WTC11 (cell line): ENCODE data around the gene SH3RF2. TPM values are rescaled to one million over a fixed set of nuclear protein-coding genes. Genes with fewer than 3 reads are reported as not detected.

Experiments
- ATAC-seq: fragments of 200-7000 bp; cut with Tn5 transposase; 2 replicates; pipeline ENCODE4 v1.10.0; 2021; ENCODE audit warnings: mild to moderate bottlenecking, moderate library complexity
- CTCF ChIA-PET: fragments of 300-600 bp; sonication (Branson Sonifier 250); formaldehyde crosslinking; loops from one replicate; lab custom pipeline; 2021; ENCODE audit warnings: antibody characterized with exemption; lab: Charles Lee
- POLR2A ChIA-PET: fragments of 350-600 bp; sonication (Branson Sonifier 250); formaldehyde crosslinking; loops from one replicate; lab custom pipeline; 2021; ENCODE audit warnings: antibody characterized with exemption; lab: Charles Lee
- DNase-seq: peaks from one replicate; pipeline ENCODE4 v3.0.0; 2021; ENCODE audit warnings: low spot score
- H3K27ac Mint-ChIP-seq: 2 replicates; pipeline ENCODE4 v1.8.0; 2021; ENCODE audit warnings: mixed read lengths
- H3K27me3 Mint-ChIP-seq: 2 replicates; pipeline ENCODE4 v1.8.0; 2021; ENCODE audit warnings: low read depth, mild to moderate bottlenecking, moderate library complexity, mixed read lengths
- H3K36me3 Mint-ChIP-seq: 2 replicates; pipeline ENCODE4 v1.8.0; 2021; ENCODE audit warnings: mixed read lengths
- H3K4me1 Mint-ChIP-seq: 2 replicates; pipeline ENCODE4 v1.8.0; 2022; ENCODE audit warnings: mixed read lengths
- H3K4me3 Mint-ChIP-seq: 2 replicates; pipeline ENCODE4 v1.8.0; 2021; ENCODE audit warnings: mild to moderate bottlenecking, moderate library complexity, mixed read lengths
- H3K9me3 Mint-ChIP-seq: 2 replicates; pipeline ENCODE4 v1.8.0; 2021; ENCODE audit warnings: mixed read lengths
- ATF1 ChIP-seq: sonication (generic); formaldehyde crosslinking; IDR thresholded peaks from 2 replicates; pipeline ENCODE4 v1.8.1; 2023; ENCODE audit warnings: mild to moderate bottlenecking, moderate library complexity, missing genetic modification reagents
- CREB1 ChIP-seq: sonication (generic); formaldehyde crosslinking; IDR thresholded peaks from 2 replicates; pipeline ENCODE4 v1.8.0; 2023; ENCODE audit warnings: mild to moderate bottlenecking, missing genetic modification reagents
- ELF4 ChIP-seq: sonication (generic); formaldehyde crosslinking; IDR thresholded peaks from 2 replicates; pipeline ENCODE4 v1.8.1; 2022; ENCODE audit warnings: low read depth, mild to moderate bottlenecking, moderate library complexity, missing genetic modification reagents
- EMX1 ChIP-seq: fragments of 250-450 bp; sonication (Bioruptor Pico); IDR thresholded peaks from 2 replicates; pipeline ENCODE4 v1.8.0; 2021; ENCODE audit warnings: mild to moderate bottlenecking
- HMGA2 ChIP-seq: fragments of 250-450 bp; sonication (Bioruptor Pico); IDR thresholded peaks from 2 replicates; pipeline ENCODE4 v1.4.0; 2021; ENCODE audit warnings: mild to moderate bottlenecking, moderate library complexity
- JUN ChIP-seq: sonication (generic); formaldehyde crosslinking; IDR thresholded peaks from 2 replicates; pipeline ENCODE4 v1.8.0; 2023; ENCODE audit warnings: mild to moderate bottlenecking, missing genetic modification reagents
- NR1H2 ChIP-seq: sonication (generic); formaldehyde crosslinking; IDR thresholded peaks from 2 replicates; pipeline ENCODE4 v1.9.0; 2021; ENCODE audit warnings: mild to moderate bottlenecking, moderate library complexity, missing genetic modification reagents
- OVOL2 ChIP-seq: fragments of 250-450 bp; sonication (Bioruptor Pico); IDR thresholded peaks from 2 replicates; pipeline ENCODE4 v1.9.0; 2021; ENCODE audit warnings: mild to moderate bottlenecking, borderline replicate concordance
- SMAD4 ChIP-seq: sonication (generic); formaldehyde crosslinking; IDR thresholded peaks from 2 replicates; pipeline ENCODE4 v1.8.0; 2022; ENCODE audit warnings: mild to moderate bottlenecking, missing genetic modification reagents
- SP1 ChIP-seq: sonication (generic); formaldehyde crosslinking; conservative IDR thresholded peaks from 2 replicates; pipeline ENCODE4 v1.8.1; 2022; ENCODE audit warnings: missing genetic modification reagents
- TCF7 ChIP-seq: sonication (generic); formaldehyde crosslinking; IDR thresholded peaks from 2 replicates; pipeline ENCODE4 v1.8.0; 2022; ENCODE audit warnings: mild to moderate bottlenecking, low read depth, missing genetic modification reagents, moderate library complexity
- TEAD1 ChIP-seq: sonication (generic); formaldehyde crosslinking; IDR thresholded peaks from 2 replicates; pipeline ENCODE4 v1.8.0; 2022; ENCODE audit warnings: mild to moderate bottlenecking, missing genetic modification reagents
- ZNF219 ChIP-seq: sonication (generic); formaldehyde crosslinking; IDR thresholded peaks from 2 replicates; pipeline ENCODE4 v1.8.0; 2023; ENCODE audit warnings: missing genetic modification reagents, mild to moderate bottlenecking, borderline replicate concordance
- total RNA-seq: library from RNA; stranded (reverse); gene quantifications from 3 replicates; pipeline ENCODE4 v1.2.3, GENCODE V29; 2021
- TF ChIP-seq, protein P1 (sequence below): fragments of 250-450 bp; sonication (Bioruptor Pico); IDR thresholded peaks from 2 replicates; pipeline ENCODE4 v1.8.0; 2021; ENCODE audit warnings: mild to moderate bottlenecking
- TF ChIP-seq, protein P2 (sequence below): sonication (generic); formaldehyde crosslinking; IDR thresholded peaks from 2 replicates; pipeline ENCODE4 v1.8.1; 2023; ENCODE audit warnings: mild to moderate bottlenecking, moderate library complexity, missing genetic modification reagents
- TF ChIP-seq, protein P3 (sequence below): sonication (generic); formaldehyde crosslinking; conservative IDR thresholded peaks from 2 replicates; pipeline ENCODE4 v1.8.1; 2022; ENCODE audit warnings: mild to moderate bottlenecking, missing genetic modification reagents
- TF ChIP-seq, protein P4 (sequence below): fragments of 250-450 bp; sonication (Bioruptor Pico); IDR thresholded peaks from 2 replicates; pipeline ENCODE4 v1.9.0; 2021; ENCODE audit warnings: mild to moderate bottlenecking
- TF ChIP-seq, protein P5 (sequence below): sonication (generic); formaldehyde crosslinking; IDR thresholded peaks from 2 replicates; pipeline ENCODE4 v1.8.1; 2022; ENCODE audit warnings: low read depth, mild to moderate bottlenecking, moderate library complexity, missing genetic modification reagents, borderline replicate concordance
- TF ChIP-seq, protein P6 (sequence below): sonication (generic); formaldehyde crosslinking; IDR thresholded peaks from 2 replicates; pipeline ENCODE4 v1.8.1; 2022; ENCODE audit warnings: low read depth, missing genetic modification reagents, borderline replicate concordance
- TF ChIP-seq, protein P7 (sequence below): sonication (generic); formaldehyde crosslinking; IDR thresholded peaks from 2 replicates; pipeline ENCODE4 v1.8.1; 2023; ENCODE audit warnings: mild to moderate bottlenecking, missing genetic modification reagents
- TF ChIP-seq, protein P8 (sequence below): sonication (generic); formaldehyde crosslinking; IDR thresholded peaks from 2 replicates; pipeline ENCODE4 v1.8.0; 2022; ENCODE audit warnings: mild to moderate bottlenecking, missing genetic modification reagents
- TF ChIP-seq, protein P9 (sequence below): sonication (generic); formaldehyde crosslinking; IDR thresholded peaks from 2 replicates; pipeline ENCODE4 v1.8.1; 2023; ENCODE audit warnings: mild to moderate bottlenecking, missing genetic modification reagents

SH3RF2 gene
- total RNA-seq, 1 experiment from 2014 or later: 0.83 TPM

DNA sequence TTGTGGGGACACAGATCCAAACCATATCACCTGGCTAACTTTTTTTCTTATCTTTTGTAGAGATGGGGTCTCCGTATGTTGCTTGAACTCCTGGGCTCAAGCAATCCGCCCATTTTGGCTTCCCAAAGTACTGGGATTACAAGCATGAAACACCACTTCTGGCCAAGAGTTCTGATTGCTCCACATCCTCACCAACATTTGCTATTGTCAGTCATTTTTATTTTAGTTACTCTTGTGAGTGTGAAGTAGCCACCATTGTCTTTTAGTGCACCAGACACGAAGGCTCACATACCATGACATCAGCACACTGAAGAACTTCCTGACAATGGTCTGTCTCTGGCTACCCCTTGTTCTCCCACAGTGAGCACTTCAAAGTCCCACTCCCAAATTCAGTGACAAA, 151.7 kb downstream of the SH3RF2 start (continued):
- TF ChIP-seq ZNF219 (CRISPR knock-in tag) (no peak), CREB1 (CRISPR knock-in tag) (no peak)
- TF ChIP-seq, protein P1, sequence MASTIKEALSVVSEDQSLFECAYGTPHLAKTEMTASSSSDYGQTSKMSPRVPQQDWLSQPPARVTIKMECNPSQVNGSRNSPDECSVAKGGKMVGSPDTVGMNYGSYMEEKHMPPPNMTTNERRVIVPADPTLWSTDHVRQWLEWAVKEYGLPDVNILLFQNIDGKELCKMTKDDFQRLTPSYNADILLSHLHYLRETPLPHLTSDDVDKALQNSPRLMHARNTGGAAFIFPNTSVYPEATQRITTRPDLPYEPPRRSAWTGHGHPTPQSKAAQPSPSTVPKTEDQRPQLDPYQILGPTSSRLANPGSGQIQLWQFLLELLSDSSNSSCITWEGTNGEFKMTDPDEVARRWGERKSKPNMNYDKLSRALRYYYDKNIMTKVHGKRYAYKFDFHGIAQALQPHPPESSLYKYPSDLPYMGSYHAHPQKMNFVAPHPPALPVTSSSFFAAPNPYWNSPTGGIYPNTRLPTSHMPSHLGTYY (CRISPR knock-in tag): no peak
- TF ChIP-seq, protein P2, sequence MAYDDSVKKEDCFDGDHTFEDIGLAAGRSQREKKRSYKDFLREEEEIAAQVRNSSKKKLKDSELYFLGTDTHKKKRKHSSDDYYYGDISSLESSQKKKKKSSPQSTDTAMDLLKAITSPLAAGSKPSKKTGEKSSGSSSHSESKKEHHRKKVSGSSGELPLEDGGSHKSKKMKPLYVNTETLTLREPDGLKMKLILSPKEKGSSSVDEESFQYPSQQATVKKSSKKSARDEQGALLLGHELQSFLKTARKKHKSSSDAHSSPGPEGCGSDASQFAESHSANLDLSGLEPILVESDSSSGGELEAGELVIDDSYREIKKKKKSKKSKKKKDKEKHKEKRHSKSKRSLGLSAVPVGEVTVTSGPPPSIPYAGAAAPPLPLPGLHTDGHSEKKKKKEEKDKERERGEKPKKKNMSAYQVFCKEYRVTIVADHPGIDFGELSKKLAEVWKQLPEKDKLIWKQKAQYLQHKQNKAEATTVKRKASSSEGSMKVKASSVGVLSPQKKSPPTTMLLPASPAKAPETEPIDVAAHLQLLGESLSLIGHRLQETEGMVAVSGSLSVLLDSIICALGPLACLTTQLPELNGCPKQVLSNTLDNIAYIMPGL (CRISPR knock-in tag): no peak
- TF ChIP-seq, all 79 proteins: peak for 0

DNA sequence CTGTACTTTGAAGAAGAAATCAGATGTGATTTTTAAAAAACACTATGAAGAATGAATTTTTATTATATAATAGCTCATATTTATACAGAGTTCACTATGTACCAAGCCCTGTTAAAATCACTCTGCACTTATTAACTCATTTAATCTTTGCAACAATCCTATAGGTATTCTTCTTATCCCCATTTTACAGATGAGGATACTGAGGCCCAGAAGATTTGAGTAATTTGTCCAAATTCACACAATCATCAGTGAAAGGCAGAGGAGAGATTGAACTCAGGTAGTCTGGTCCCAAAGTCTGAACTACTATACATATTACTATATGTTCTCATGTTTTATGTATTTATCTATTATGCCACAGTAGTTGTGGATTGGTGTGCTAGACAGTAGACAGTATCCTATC, 152.9 kb downstream of the SH3RF2 start:
- H3K9me3 Mint-ChIP-seq: no peaks in the 10 kb centered on the region
- POLR2A ChIA-PET: no interaction called here
- no peaks in the 10 kb centered on the region for H3K36me3 Mint-ChIP-seq
- H3K4me1 Mint-ChIP-seq: no peaks in the 10 kb centered on the region
- CTCF ChIA-PET: interaction anchor here (1.1 kb wide), 1 partner anchor 12 kb away, joined by 3 read pairs; no protein-coding TSS in a partner anchor
- H3K27ac Mint-ChIP-seq: no peak overlapping the region
- no peak overlapping the region for H3K4me3 Mint-ChIP-seq
- DNase-seq: no peak
- no peaks in the 10 kb centered on the region for H3K27me3 Mint-ChIP-seq
- no peak for TF ChIP-seq ELF4 (CRISPR knock-in tag)
- no peak for TF ChIP-seq TCF7
- TF ChIP-seq, protein P3, sequence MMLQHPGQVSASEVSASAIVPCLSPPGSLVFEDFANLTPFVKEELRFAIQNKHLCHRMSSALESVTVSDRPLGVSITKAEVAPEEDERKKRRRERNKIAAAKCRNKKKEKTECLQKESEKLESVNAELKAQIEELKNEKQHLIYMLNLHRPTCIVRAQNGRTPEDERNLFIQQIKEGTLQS (CRISPR knock-in tag): no peak
- TF ChIP-seq, protein P4, sequence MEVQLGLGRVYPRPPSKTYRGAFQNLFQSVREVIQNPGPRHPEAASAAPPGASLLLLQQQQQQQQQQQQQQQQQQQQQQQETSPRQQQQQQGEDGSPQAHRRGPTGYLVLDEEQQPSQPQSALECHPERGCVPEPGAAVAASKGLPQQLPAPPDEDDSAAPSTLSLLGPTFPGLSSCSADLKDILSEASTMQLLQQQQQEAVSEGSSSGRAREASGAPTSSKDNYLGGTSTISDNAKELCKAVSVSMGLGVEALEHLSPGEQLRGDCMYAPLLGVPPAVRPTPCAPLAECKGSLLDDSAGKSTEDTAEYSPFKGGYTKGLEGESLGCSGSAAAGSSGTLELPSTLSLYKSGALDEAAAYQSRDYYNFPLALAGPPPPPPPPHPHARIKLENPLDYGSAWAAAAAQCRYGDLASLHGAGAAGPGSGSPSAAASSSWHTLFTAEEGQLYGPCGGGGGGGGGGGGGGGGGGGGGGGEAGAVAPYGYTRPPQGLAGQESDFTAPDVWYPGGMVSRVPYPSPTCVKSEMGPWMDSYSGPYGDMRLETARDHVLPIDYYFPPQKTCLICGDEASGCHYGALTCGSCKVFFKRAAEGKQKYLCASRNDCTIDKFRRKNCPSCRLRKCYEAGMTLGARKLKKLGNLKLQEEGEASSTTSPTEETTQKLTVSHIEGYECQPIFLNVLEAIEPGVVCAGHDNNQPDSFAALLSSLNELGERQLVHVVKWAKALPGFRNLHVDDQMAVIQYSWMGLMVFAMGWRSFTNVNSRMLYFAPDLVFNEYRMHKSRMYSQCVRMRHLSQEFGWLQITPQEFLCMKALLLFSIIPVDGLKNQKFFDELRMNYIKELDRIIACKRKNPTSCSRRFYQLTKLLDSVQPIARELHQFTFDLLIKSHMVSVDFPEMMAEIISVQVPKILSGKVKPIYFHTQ: no peak
- TF ChIP-seq SP1: no peak
- no peak for TF ChIP-seq HMGA2
- no peak for TF ChIP-seq TEAD1
- TF ChIP-seq, protein P5, sequence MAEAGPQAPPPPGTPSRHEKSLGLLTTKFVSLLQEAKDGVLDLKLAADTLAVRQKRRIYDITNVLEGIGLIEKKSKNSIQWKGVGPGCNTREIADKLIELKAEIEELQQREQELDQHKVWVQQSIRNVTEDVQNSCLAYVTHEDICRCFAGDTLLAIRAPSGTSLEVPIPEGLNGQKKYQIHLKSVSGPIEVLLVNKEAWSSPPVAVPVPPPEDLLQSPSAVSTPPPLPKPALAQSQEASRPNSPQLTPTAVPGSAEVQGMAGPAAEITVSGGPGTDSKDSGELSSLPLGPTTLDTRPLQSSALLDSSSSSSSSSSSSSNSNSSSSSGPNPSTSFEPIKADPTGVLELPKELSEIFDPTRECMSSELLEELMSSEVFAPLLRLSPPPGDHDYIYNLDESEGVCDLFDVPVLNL (CRISPR knock-in tag): no peak
- no peak for TF ChIP-seq JUN (CRISPR knock-in tag)
- TF ChIP-seq, protein P6, sequence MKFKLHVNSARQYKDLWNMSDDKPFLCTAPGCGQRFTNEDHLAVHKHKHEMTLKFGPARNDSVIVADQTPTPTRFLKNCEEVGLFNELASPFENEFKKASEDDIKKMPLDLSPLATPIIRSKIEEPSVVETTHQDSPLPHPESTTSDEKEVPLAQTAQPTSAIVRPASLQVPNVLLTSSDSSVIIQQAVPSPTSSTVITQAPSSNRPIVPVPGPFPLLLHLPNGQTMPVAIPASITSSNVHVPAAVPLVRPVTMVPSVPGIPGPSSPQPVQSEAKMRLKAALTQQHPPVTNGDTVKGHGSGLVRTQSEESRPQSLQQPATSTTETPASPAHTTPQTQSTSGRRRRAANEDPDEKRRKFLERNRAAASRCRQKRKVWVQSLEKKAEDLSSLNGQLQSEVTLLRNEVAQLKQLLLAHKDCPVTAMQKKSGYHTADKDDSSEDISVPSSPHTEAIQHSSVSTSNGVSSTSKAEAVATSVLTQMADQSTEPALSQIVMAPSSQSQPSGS (CRISPR knock-in tag): no peak
- TF ChIP-seq OVOL2 (CRISPR knock-in tag): no peak
- TF ChIP-seq, protein P7, sequence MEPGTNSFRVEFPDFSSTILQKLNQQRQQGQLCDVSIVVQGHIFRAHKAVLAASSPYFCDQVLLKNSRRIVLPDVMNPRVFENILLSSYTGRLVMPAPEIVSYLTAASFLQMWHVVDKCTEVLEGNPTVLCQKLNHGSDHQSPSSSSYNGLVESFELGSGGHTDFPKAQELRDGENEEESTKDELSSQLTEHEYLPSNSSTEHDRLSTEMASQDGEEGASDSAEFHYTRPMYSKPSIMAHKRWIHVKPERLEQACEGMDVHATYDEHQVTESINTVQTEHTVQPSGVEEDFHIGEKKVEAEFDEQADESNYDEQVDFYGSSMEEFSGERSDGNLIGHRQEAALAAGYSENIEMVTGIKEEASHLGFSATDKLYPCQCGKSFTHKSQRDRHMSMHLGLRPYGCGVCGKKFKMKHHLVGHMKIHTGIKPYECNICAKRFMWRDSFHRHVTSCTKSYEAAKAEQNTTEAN: no peak
- TF ChIP-seq, protein P8, sequence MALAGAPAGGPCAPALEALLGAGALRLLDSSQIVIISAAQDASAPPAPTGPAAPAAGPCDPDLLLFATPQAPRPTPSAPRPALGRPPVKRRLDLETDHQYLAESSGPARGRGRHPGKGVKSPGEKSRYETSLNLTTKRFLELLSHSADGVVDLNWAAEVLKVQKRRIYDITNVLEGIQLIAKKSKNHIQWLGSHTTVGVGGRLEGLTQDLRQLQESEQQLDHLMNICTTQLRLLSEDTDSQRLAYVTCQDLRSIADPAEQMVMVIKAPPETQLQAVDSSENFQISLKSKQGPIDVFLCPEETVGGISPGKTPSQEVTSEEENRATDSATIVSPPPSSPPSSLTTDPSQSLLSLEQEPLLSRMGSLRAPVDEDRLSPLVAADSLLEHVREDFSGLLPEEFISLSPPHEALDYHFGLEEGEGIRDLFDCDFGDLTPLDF (CRISPR knock-in tag): no peak
- TF ChIP-seq EMX1 (CRISPR knock-in tag): no peak
- TF ChIP-seq, protein P9, sequence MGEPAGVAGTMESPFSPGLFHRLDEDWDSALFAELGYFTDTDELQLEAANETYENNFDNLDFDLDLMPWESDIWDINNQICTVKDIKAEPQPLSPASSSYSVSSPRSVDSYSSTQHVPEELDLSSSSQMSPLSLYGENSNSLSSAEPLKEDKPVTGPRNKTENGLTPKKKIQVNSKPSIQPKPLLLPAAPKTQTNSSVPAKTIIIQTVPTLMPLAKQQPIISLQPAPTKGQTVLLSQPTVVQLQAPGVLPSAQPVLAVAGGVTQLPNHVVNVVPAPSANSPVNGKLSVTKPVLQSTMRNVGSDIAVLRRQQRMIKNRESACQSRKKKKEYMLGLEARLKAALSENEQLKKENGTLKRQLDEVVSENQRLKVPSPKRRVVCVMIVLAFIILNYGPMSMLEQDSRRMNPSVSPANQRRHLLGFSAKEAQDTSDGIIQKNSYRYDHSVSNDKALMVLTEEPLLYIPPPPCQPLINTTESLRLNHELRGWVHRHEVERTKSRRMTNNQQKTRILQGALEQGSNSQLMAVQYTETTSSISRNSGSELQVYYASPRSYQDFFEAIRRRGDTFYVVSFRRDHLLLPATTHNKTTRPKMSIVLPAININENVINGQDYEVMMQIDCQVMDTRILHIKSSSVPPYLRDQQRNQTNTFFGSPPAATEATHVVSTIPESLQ (CRISPR knock-in tag): no peak
- TF ChIP-seq NR1H2 (CRISPR knock-in tag): no peak
- TF ChIP-seq ATF1 (CRISPR knock-in tag): no peak
- no peak for TF ChIP-seq SMAD4 (CRISPR knock-in tag)
- no peak for ATAC-seq
